ENCODE data around the gene ANKS4B. TPM values are rescaled to one million over a fixed set of nuclear protein-coding genes. Genes with fewer than 3 reads are reported as not detected.

The ANKS4B gene
- total and polyA plus RNA-seq, 4 donors, result 5.7 to 13.6 (median 8.7) TPM

DNA sequence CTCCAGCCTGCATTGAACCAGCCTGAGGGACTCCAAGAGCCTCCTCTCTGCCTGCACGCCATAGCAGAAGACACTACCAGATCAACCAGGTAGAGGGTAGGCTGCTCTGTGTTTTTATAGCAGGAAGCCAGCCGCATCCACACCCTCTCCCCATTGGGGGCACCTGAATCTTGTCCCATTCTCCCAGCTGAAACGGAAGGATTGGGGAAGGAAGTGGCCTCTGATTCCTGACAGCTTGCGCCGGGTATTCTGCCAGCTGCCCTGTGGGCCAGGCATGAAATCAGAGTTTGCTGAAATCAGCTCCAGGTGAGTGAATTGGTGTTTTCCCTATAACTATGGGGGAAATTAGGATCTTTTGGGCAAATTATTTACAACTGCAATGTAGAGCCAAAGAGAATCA is 22.0 kb upstream of the ANKS4B start, which contains the start of gene ZP2:
ZP2 (minus strand) TSS at position 89 of the 400 bp plus-strand sequence; CDS start at position 62, 27 bp downstream.
- no peaks in the 10 kb centered on the region for H3K27me3 ChIP-seq (ENCODE audit: control insufficient read depth in 4 of 4, insufficient read depth in 4 of 4, low read length in 3 of 4)
- H3K27ac ChIP-seq (ENCODE audit: low read depth in 1 of 2, low read length in 2 of 2), result no peak within 1 kb of the TSS
- no peaks in the 10 kb centered on the region for H3K4me1 ChIP-seq (ENCODE audit: control insufficient read depth in 4 of 4, insufficient read depth in 4 of 4, low read length in 3 of 4)
- no peaks in the 10 kb centered on the region for H3K36me3 ChIP-seq (ENCODE audit: control insufficient read depth in 4 of 4, insufficient read depth in 3 of 4, low read depth in 1 of 4, low read length in 3 of 4)
- no peaks in the 10 kb centered on the region for H3K9me3 ChIP-seq (ENCODE audit: control insufficient read depth in 4 of 4, low read length in 3 of 4)
- no peak within 1 kb of the TSS for H3K9ac ChIP-seq (ENCODE audit: low read depth in 1 of 2, low read length in 2 of 2)
- no peak for DNase-seq (ENCODE audit: low spot score)
- H3K4me3 ChIP-seq (ENCODE audit: low read depth in 1 of 3, low read length in 3 of 3), result no peak within 1 kb of the TSS
- TF ChIP-seq GABPA (IDR thresholded peaks at IDR 0.05 in 1 of 2, conservative IDR thresholded peaks at IDR 0.05 in 1 of 2) (no peak), EGR1 (IDR thresholded peaks at IDR 0.05; ENCODE audit: low read depth in 2 of 2) (no peak), RXRA (IDR thresholded peaks at IDR 0.05) (no peak), JUND (IDR thresholded peaks at IDR 0.05) (no peak), TAF1 (conservative IDR thresholded peaks at IDR 0.05) (no peak), MAX (IDR thresholded peaks at IDR 0.05) (no peak), SP1 (IDR thresholded peaks at IDR 0.05) (no peak), HNF4G (IDR thresholded peaks at IDR 0.05) (no peak), ATF3 (IDR thresholded peaks at IDR 0.05) (no peak), HNF4A (conservative IDR thresholded peaks at IDR 0.05) (no peak), YY1 (IDR thresholded peaks at IDR 0.05) (no peak), NR2F2 (IDR thresholded peaks at IDR 0.05) (no peak), FOXA2 (IDR thresholded peaks at IDR 0.05) (no peak), FOXA1 (IDR thresholded peaks at IDR 0.05) (no peak), RAD21 (IDR thresholded peaks at IDR 0.05) (no peak)
- TF ChIP-seq, protein P1, sequence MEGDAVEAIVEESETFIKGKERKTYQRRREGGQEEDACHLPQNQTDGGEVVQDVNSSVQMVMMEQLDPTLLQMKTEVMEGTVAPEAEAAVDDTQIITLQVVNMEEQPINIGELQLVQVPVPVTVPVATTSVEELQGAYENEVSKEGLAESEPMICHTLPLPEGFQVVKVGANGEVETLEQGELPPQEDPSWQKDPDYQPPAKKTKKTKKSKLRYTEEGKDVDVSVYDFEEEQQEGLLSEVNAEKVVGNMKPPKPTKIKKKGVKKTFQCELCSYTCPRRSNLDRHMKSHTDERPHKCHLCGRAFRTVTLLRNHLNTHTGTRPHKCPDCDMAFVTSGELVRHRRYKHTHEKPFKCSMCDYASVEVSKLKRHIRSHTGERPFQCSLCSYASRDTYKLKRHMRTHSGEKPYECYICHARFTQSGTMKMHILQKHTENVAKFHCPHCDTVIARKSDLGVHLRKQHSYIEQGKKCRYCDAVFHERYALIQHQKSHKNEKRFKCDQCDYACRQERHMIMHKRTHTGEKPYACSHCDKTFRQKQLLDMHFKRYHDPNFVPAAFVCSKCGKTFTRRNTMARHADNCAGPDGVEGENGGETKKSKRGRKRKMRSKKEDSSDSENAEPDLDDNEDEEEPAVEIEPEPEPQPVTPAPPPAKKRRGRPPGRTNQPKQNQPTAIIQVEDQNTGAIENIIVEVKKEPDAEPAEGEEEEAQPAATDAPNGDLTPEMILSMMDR (IDR thresholded peaks at IDR 0.05; ENCODE audit: low read depth, low read length, missing input control), result no peak
- TF ChIP-seq, protein P2, sequence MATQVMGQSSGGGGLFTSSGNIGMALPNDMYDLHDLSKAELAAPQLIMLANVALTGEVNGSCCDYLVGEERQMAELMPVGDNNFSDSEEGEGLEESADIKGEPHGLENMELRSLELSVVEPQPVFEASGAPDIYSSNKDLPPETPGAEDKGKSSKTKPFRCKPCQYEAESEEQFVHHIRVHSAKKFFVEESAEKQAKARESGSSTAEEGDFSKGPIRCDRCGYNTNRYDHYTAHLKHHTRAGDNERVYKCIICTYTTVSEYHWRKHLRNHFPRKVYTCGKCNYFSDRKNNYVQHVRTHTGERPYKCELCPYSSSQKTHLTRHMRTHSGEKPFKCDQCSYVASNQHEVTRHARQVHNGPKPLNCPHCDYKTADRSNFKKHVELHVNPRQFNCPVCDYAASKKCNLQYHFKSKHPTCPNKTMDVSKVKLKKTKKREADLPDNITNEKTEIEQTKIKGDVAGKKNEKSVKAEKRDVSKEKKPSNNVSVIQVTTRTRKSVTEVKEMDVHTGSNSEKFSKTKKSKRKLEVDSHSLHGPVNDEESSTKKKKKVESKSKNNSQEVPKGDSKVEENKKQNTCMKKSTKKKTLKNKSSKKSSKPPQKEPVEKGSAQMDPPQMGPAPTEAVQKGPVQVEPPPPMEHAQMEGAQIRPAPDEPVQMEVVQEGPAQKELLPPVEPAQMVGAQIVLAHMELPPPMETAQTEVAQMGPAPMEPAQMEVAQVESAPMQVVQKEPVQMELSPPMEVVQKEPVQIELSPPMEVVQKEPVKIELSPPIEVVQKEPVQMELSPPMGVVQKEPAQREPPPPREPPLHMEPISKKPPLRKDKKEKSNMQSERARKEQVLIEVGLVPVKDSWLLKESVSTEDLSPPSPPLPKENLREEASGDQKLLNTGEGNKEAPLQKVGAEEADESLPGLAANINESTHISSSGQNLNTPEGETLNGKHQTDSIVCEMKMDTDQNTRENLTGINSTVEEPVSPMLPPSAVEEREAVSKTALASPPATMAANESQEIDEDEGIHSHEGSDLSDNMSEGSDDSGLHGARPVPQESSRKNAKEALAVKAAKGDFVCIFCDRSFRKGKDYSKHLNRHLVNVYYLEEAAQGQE (IDR thresholded peaks at IDR 0.05), result no peak
- TF ChIP-seq, protein P3, sequence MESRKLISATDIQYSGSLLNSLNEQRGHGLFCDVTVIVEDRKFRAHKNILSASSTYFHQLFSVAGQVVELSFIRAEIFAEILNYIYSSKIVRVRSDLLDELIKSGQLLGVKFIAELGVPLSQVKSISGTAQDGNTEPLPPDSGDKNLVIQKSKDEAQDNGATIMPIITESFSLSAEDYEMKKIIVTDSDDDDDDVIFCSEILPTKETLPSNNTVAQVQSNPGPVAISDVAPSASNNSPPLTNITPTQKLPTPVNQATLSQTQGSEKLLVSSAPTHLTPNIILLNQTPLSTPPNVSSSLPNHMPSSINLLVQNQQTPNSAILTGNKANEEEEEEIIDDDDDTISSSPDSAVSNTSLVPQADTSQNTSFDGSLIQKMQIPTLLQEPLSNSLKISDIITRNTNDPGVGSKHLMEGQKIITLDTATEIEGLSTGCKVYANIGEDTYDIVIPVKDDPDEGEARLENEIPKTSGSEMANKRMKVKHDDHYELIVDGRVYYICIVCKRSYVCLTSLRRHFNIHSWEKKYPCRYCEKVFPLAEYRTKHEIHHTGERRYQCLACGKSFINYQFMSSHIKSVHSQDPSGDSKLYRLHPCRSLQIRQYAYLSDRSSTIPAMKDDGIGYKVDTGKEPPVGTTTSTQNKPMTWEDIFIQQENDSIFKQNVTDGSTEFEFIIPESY (IDR thresholded peaks at IDR 0.05), result no peak
- WGBS, result 80% methylated on average over 5 of the region's 5 CpGs
